Stimulated activated CD8-positive, alpha-beta memory T cell treated with anti-CD3 and anti-CD28 coated beads, Interleukin-7, amount 100 ng/mL, for 1 hour (primary cell): ENCODE measurements around the gene LPP.

Experiments
- DNase-seq, 2 donors: peaks; one replicate each; pipeline ENCODE4 v3.0.0-alpha.2; 2020; ENCODE audit warnings: low read depth in 2 of 2

Gene LPP

GRCh38 chr3:188137051-188137450 lies 16.9 kb upstream of the LPP start:
- no peak for DNase-seq

GRCh38 chr3:188139466-188139865 lies 14.5 kb upstream of the LPP start:
- no peak for DNase-seq

GRCh38 chr3:188146219-188146618 lies 7.7 kb upstream of the LPP start:
- DNase-seq, result no peak

GRCh38 chr3:188147782-188148181 lies 6.2 kb upstream of the LPP start:
- no peak for DNase-seq

- no peak for DNase-seq
These were observed 5.6 kb upstream of the LPP start for GRCh38 chr3:188148318-188148717.

GRCh38 chr3:188149587-188149986 lies 4.4 kb upstream of the LPP start:
- DNase-seq, result no peak

GRCh38 chr3:188150982-188151381 lies 3.0 kb upstream of the LPP start:
- no peak for DNase-seq

- DNase-seq, result no peak
These were observed 2.5 kb upstream of the LPP start for GRCh38 chr3:188151438-188151837.

- DNase-seq, result no peak
These were observed 1.1 kb upstream of the LPP start for GRCh38 chr3:188152660-188153436.

GRCh38 chr3:188153437-188154013 lies 432 bp upstream of the LPP start:
- DNase-seq, result no peak

- DNase-seq, result no peak
These were observed 1.0 kb downstream of the LPP start for GRCh38 chr3:188154809-188155574.

- no peak for DNase-seq
These were observed 2.1 kb downstream of the LPP start for GRCh38 chr3:188156056-188156455.

- no peak for DNase-seq
These were observed 3.5 kb downstream of the LPP start for GRCh38 chr3:188157407-188157806.

GRCh38 chr3:188157971-188158370 lies 4.0 kb downstream of the LPP start:
- no peak for DNase-seq

GRCh38 chr3:188158731-188159310 lies 4.9 kb downstream of the LPP start:
- no peak for DNase-seq

GRCh38 chr3:188160751-188161150 lies 6.8 kb downstream of the LPP start:
- DNase-seq, result no peak

- no peak for DNase-seq
These were observed 10.3 kb downstream of the LPP start for GRCh38 chr3:188164248-188164687.

- DNase-seq, result no peak
These were observed 11.6 kb downstream of the LPP start for GRCh38 chr3:188165596-188165995.

GRCh38 chr3:188166441-188166840 lies 12.5 kb downstream of the LPP start:
- no peak for DNase-seq

GRCh38 chr3:188168186-188168585 lies 14.2 kb downstream of the LPP start:
- no peak for DNase-seq

- no peak for DNase-seq
These were observed 14.7 kb downstream of the LPP start for GRCh38 chr3:188168648-188169047.

GRCh38 chr3:188169830-188170455 lies 16.0 kb downstream of the LPP start:
- DNase-seq, result no peak
